ENCODE data around the gene GRK7. TPM values are rescaled to one million over a fixed set of nuclear protein-coding genes. Genes with fewer than 3 reads are reported as not detected.
A peak's percentile ranks its signal among the peaks of the same experiment; 100 is the strongest.

GRK7 gene
- total RNA-seq, 1 donor from 2014 or later, result not detected

DNA sequence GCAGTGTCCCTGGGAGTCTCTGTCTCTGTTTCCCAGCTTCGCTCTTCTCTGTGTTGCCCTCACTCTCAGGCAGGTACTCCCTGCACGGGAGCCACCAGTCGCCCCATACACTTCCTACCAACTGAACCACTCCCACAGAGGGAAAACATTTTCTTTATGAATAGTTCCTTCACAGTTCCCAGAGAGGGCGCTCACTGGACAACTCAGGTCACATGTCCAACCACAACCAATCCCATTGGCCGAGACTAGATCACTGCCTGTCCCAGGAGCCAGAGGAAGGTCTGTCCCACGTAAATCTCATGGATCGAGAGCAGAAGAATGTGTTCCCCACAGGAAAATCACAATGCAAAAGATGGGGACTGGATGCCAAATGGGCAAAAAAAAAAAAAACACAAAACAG, 26.1 kb downstream of the GRK7 start:
- H3K36me3 ChIP-seq (ENCODE audit: insufficient read depth, low read length), result no peaks in the 10 kb centered on the region
- TF ChIP-seq EZH2 (IDR thresholded peaks at IDR 0.05; ENCODE audit: insufficient read depth, low read length), result no peak
- TF ChIP-seq, protein P1, sequence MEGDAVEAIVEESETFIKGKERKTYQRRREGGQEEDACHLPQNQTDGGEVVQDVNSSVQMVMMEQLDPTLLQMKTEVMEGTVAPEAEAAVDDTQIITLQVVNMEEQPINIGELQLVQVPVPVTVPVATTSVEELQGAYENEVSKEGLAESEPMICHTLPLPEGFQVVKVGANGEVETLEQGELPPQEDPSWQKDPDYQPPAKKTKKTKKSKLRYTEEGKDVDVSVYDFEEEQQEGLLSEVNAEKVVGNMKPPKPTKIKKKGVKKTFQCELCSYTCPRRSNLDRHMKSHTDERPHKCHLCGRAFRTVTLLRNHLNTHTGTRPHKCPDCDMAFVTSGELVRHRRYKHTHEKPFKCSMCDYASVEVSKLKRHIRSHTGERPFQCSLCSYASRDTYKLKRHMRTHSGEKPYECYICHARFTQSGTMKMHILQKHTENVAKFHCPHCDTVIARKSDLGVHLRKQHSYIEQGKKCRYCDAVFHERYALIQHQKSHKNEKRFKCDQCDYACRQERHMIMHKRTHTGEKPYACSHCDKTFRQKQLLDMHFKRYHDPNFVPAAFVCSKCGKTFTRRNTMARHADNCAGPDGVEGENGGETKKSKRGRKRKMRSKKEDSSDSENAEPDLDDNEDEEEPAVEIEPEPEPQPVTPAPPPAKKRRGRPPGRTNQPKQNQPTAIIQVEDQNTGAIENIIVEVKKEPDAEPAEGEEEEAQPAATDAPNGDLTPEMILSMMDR (IDR thresholded peaks at IDR 0.05; ENCODE audit: insufficient read depth, low read depth, low read length), result no peak
- H3K27me3 ChIP-seq (ENCODE audit: insufficient read depth, low read length), result no peaks in the 10 kb centered on the region
- peaks cover 4% of the 10 kb centered on the region for H3K9me3 Mint-ChIP-seq (ENCODE audit: unreplicated experiment)
- DNase-seq (ENCODE audit: low read depth) (no peak), FAIRE-seq (no peak)
- H3K4me3 ChIP-seq (ENCODE audit: insufficient read depth, low read depth, low read length), result no peak overlapping the region
- H2AFZ ChIP-seq (ENCODE audit: low read depth, low read length), result no peak overlapping the region
- H3K79me2 ChIP-seq (ENCODE audit: insufficient read depth, low read length), result no peaks in the 10 kb centered on the region
- peaks cover 3% of the 10 kb centered on the region for H3K27me3 Mint-ChIP-seq (ENCODE audit: low read depth, unreplicated experiment)
- no peak overlapping the region for H3K27ac Mint-ChIP-seq (ENCODE audit: unreplicated experiment)
- H4K20me1 ChIP-seq (ENCODE audit: insufficient read depth, low read length), result no peaks in the 10 kb centered on the region
- H3K9me3 ChIP-seq (ENCODE audit: insufficient read depth, low read depth, low read length), result no peaks in the 10 kb centered on the region
- H3K4me1 Mint-ChIP-seq (ENCODE audit: low read depth, unreplicated experiment), result no peaks in the 10 kb centered on the region
- H3K4me1 ChIP-seq (ENCODE audit: insufficient read depth, low read length), result no peaks in the 10 kb centered on the region
- H3K4me3 Mint-ChIP-seq (ENCODE audit: unreplicated experiment), result no peak overlapping the region
- no peak overlapping the region for H3K9ac ChIP-seq (ENCODE audit: low read length)
- no peak overlapping the region for H3K4me2 ChIP-seq (ENCODE audit: low read length)
- H3K36me3 Mint-ChIP-seq (ENCODE audit: low read depth, unreplicated experiment), result peaks cover 4% of the 10 kb centered on the region
- no peak overlapping the region for H3K27ac ChIP-seq (ENCODE audit: low read depth, low read length)

DNA sequence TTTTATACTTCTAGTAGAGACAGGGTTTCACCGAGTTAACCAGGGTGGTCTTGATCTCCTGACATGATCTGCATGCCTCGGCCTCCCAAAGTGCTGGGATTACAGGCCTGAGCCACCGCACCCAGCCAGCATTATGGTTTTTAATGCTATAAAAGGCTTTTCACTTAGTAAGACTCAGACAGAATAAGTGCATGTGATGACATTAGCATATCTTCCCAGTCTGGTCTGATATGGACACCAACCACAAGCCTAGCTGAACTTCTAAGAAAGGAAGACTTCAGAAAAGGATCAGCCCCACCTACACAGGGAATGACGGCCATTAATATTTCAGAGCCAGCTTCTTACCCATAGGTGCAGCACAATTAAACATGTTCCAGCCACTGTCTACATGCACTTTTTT, 27.0 kb downstream of the GRK7 start:
- H3K4me3 ChIP-seq (ENCODE audit: insufficient read depth, low read depth, low read length), result no peak overlapping the region
- no peak overlapping the region for H3K4me3 Mint-ChIP-seq (ENCODE audit: unreplicated experiment)
- H3K79me2 ChIP-seq (ENCODE audit: insufficient read depth, low read length), result no peaks in the 10 kb centered on the region
- no peaks in the 10 kb centered on the region for H3K27me3 ChIP-seq (ENCODE audit: insufficient read depth, low read length)
- DNase-seq (ENCODE audit: low read depth) (no peak), FAIRE-seq (no peak)
- no peaks in the 10 kb centered on the region for H3K4me1 ChIP-seq (ENCODE audit: insufficient read depth, low read length)
- H3K36me3 ChIP-seq (ENCODE audit: insufficient read depth, low read length), result no peaks in the 10 kb centered on the region
- no peak overlapping the region for H2AFZ ChIP-seq (ENCODE audit: low read depth, low read length)
- H3K4me1 Mint-ChIP-seq (ENCODE audit: low read depth, unreplicated experiment), result no peaks in the 10 kb centered on the region
- H3K36me3 Mint-ChIP-seq (ENCODE audit: low read depth, unreplicated experiment), result peaks cover 8% of the 10 kb centered on the region
- no peak overlapping the region for H3K27ac ChIP-seq (ENCODE audit: low read depth, low read length)
- H3K9me3 Mint-ChIP-seq (ENCODE audit: unreplicated experiment), result peaks cover 4% of the 10 kb centered on the region
- H3K9ac ChIP-seq (ENCODE audit: low read length), result no peak overlapping the region
- no peaks in the 10 kb centered on the region for H3K9me3 ChIP-seq (ENCODE audit: insufficient read depth, low read depth, low read length)
- TF ChIP-seq, protein P1 (IDR thresholded peaks at IDR 0.05; ENCODE audit: insufficient read depth, low read depth, low read length), result no peak
- no peak for TF ChIP-seq EZH2 (IDR thresholded peaks at IDR 0.05; ENCODE audit: insufficient read depth, low read length)
- H3K27ac Mint-ChIP-seq (ENCODE audit: unreplicated experiment), result no peak overlapping the region
- H3K27me3 Mint-ChIP-seq (ENCODE audit: low read depth, unreplicated experiment), result peaks cover 7% of the 10 kb centered on the region
- no peak overlapping the region for H3K4me2 ChIP-seq (ENCODE audit: low read length)
- H4K20me1 ChIP-seq (ENCODE audit: insufficient read depth, low read length), result no peaks in the 10 kb centered on the region

DNA sequence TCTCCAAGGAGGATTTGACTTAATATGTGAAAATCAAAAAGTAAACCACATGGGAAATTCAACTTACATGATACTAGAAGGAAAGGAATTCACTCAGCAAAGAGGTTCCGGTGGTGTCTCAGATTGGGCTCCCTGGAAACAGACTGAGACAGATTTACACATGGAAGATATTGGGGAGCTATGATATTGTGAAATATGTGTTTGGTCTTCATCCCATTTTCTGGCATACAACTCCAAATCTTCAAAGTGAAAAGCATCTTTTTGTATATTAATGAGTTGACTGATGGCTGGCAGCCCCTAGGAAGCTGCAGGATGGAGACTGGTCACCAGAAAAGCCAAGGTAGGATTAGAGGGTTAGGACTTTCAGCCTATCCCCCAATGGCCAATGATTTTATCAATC, 29.3 kb downstream of the GRK7 start:
- H3K36me3 Mint-ChIP-seq (ENCODE audit: low read depth, unreplicated experiment), result peaks cover 8% of the 10 kb centered on the region
- Histone ChIP-seq H3K36me3 (ENCODE audit: insufficient read depth, low read length) (no peaks in the 10 kb centered on the region), H3K4me2 (ENCODE audit: low read length) (no peak overlapping the region), H3K79me2 (ENCODE audit: insufficient read depth, low read length) (no peaks in the 10 kb centered on the region), H3K27me3 (ENCODE audit: insufficient read depth, low read length) (no peaks in the 10 kb centered on the region), H3K4me3 (ENCODE audit: insufficient read depth, low read depth, low read length) (no peak overlapping the region), H2AFZ (ENCODE audit: low read depth, low read length) (no peak overlapping the region), H3K9ac (ENCODE audit: low read length) (no peak overlapping the region), H3K4me1 (ENCODE audit: insufficient read depth, low read length) (peaks cover 3% of the 10 kb centered on the region), H3K27ac (ENCODE audit: low read depth, low read length) (no peak overlapping the region), H4K20me1 (ENCODE audit: insufficient read depth, low read length) (no peaks in the 10 kb centered on the region), H3K9me3 (ENCODE audit: insufficient read depth, low read depth, low read length) (no peaks in the 10 kb centered on the region)
- TF ChIP-seq EZH2 (IDR thresholded peaks at IDR 0.05; ENCODE audit: insufficient read depth, low read length), result no peak
- TF ChIP-seq, protein P1 (IDR thresholded peaks at IDR 0.05; ENCODE audit: insufficient read depth, low read depth, low read length), result no peak
- H3K4me3 Mint-ChIP-seq (ENCODE audit: unreplicated experiment), result no peak overlapping the region
- FAIRE-seq (no peak), DNase-seq (ENCODE audit: low read depth) (no peak)
- H3K9me3 Mint-ChIP-seq (ENCODE audit: unreplicated experiment), result peaks cover 4% of the 10 kb centered on the region
- peaks cover 10% of the 10 kb centered on the region for H3K4me1 Mint-ChIP-seq (ENCODE audit: low read depth, unreplicated experiment)
- peaks cover 13% of the 10 kb centered on the region for H3K27me3 Mint-ChIP-seq (ENCODE audit: low read depth, unreplicated experiment)
- peak overlapping the region; percentile 19 for H3K27ac Mint-ChIP-seq (ENCODE audit: unreplicated experiment)
